CD4-positive, alpha-beta T cell (primary cell): ENCODE data around the gene ZFPM1. TPM values are rescaled to one million over a fixed set of nuclear protein-coding genes. Genes with fewer than 3 reads are reported as not detected.
A peak's percentile ranks its signal among the peaks of the same experiment; 100 is the strongest.

Source experiments
- ATAC-seq: fragments of 200-7000 bp; cut with Tn5 transposase; one replicate; pipeline ENCODE4 v1.10.0; 2022; ENCODE audit warnings: mild to moderate bottlenecking; ENCODE audit not compliant: poor library complexity
- CTCF ChIA-PET: fragments of 350-600 bp; sonication (Branson Sonifier 250); formaldehyde crosslinking; loops from one replicate; lab custom pipeline; 2021; ENCODE audit warnings: antibody characterized with exemption, inconsistent platforms; lab: Charles Lee
- POLR2A ChIA-PET: fragments of 350-600 bp; sonication (Branson Sonifier 250); formaldehyde crosslinking; loops from one replicate; lab custom pipeline; 2021; ENCODE audit warnings: antibody characterized with exemption, inconsistent platforms; lab: Charles Lee
- DNase-seq, 14 experiments: peaks; one replicate each; pipeline ENCODE4 v3.0.0-alpha.2; 2013 to 2020; ENCODE audit warnings: mixed read lengths in 2 of 14
- H3K27ac ChIP-seq, 2 donors: one replicate each; pipeline versions ENCODE4 v1.5.1 to v1.7.0; 2013; ENCODE audit warnings: low read length in 2 of 2, low read depth in 1 of 2, mild to moderate bottlenecking in 1 of 2
- H3K27me3 ChIP-seq, 2 experiments: 1 replicate in 1 of 2; 2 replicates in 1 of 2; pipeline versions ENCODE4 v1.6.1 to v1.7.0; 2013; ENCODE audit warnings: low read length in 2 of 2, control low read depth in 1 of 2, mild to moderate bottlenecking in 1 of 2, moderate library complexity in 1 of 2; ENCODE audit not compliant: insufficient read depth in 2 of 2, control insufficient read depth in 1 of 2
- H3K36me3 ChIP-seq: one replicate; pipeline ENCODE4 v1.6.1; 2013; ENCODE audit warnings: low read length, control low read depth; ENCODE audit not compliant: insufficient read depth
- H3K4me1 ChIP-seq: one replicate; pipeline ENCODE4 v1.6.1; 2013; ENCODE audit warnings: low read length, control low read depth; ENCODE audit not compliant: insufficient read depth
- H3K4me3 ChIP-seq: one replicate; pipeline ENCODE4 v1.5.1; 2013; ENCODE audit warnings: mild to moderate bottlenecking, low read length, moderate library complexity
- H3K9me3 ChIP-seq, 2 experiments: 1 replicate in 1 of 2; 2 replicates in 1 of 2; pipeline versions ENCODE4 v1.6.1 to v1.7.0; 2013; ENCODE audit warnings: low read length in 2 of 2, mild to moderate bottlenecking in 2 of 2, control low read depth in 1 of 2, moderate library complexity in 1 of 2; ENCODE audit not compliant: control insufficient read depth in 1 of 2, insufficient read depth in 1 of 2
- H3K27ac Mint-ChIP-seq: one replicate; pipeline ENCODE4 v1.8.0; 2020; ENCODE audit warnings: mixed read lengths
- H3K27me3 Mint-ChIP-seq: one replicate; pipeline ENCODE4 v1.8.0; 2021; ENCODE audit warnings: mixed read lengths
- H3K36me3 Mint-ChIP-seq: one replicate; pipeline ENCODE4 v1.8.0; 2021; ENCODE audit warnings: low read depth, mixed read lengths
- H3K4me1 Mint-ChIP-seq: one replicate; pipeline ENCODE4 v1.8.0; 2021; ENCODE audit warnings: low read depth, mixed read lengths
- H3K4me3 Mint-ChIP-seq: one replicate; pipeline ENCODE4 v1.8.0; 2020; ENCODE audit warnings: mild to moderate bottlenecking, mixed read lengths
- H3K9me3 Mint-ChIP-seq: one replicate; pipeline ENCODE4 v1.8.0; 2020; ENCODE audit warnings: mixed read lengths
- intact Hi-C, 2 experiments: fragments of 100-400 bp; cut with DNase I in 1 of 2; cut with micrococcal nuclease in 1 of 2; formaldehyde crosslinking; loops; one replicate each; pipeline versions ENCODE4 v1.15.1 to v1.9.0; 2023 to 2025; cut with DNase I, micrococcal nuclease
- total RNA-seq, 174 experiments: library from RNA in 2 of 174; stranded (reverse) in 2 of 174; gene quantifications; one replicate each; pipeline ENCODE4 v1.2.3 and lab custom pipeline; 2021 to 2026
- TF ChIP-seq, protein P1 (sequence below): fragments of 200-600 bp; IDR thresholded peaks from one replicate; pipeline ENCODE4 v1.8.0; 2022; ENCODE audit warnings: antibody characterized with exemption, mild to moderate bottlenecking

The ZFPM1 gene
- total RNA-seq, 2 experiments from 2014 or later = 22.8 to 24.2 TPM

DNA sequence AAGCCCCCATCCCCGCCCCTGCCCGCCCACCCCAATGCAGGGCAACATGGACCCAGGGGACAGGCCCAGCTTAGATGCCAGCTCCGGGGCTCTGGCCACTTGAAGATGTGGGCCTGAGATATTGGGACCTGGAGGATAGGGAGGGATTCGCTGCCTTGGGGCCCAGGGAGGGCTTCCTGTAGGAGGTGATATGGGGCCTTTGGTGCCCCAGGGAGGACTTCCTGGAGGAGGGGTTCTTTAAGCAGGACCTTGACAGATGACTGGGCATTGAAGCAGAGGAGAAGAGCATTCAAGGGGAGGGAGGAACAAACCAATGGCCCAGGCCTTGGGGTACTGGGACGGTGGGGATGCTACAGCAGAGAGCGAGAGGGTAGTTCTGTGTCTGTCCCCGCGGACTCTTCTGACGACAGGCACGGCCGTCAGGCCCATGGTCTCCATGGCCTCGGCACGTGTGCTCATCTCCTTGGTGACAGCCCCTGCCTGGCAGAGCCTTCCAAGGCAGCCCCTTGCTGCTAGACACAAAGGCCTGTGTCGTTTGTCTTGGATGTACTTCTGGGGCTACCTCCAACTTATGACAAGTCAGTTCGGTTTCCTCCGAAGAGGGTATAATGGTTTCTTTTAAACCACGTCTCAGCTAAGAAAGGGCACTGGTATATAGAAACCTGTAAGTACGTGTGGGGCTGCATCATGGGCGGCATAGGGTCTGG, 61.6 kb downstream of the ZFPM1 start:
- Histone ChIP-seq H3K27me3 (no peaks in the 10 kb centered on the region), H3K36me3 (peaks cover 10% of the 10 kb centered on the region), H3K4me3 (no peak overlapping the region), H3K4me1 (no peaks in the 10 kb centered on the region), H3K27ac (no peak overlapping the region), H3K9me3 (no peaks in the 10 kb centered on the region)
- Mint-ChIP-seq H3K36me3 (peaks cover 5% of the 10 kb centered on the region), H3K27ac (no peak overlapping the region), H3K4me1 (no peaks in the 10 kb centered on the region), H3K4me3 (no peak overlapping the region), H3K9me3 (no peaks in the 10 kb centered on the region), H3K27me3 (no peaks in the 10 kb centered on the region)
- ATAC-seq (no peak), DNase-seq (no peak)
- intact Hi-C loops = no loop called here
- ChIA-PET POLR2A (no interaction called here), CTCF (no interaction called here)
- TF ChIP-seq, protein P1, sequence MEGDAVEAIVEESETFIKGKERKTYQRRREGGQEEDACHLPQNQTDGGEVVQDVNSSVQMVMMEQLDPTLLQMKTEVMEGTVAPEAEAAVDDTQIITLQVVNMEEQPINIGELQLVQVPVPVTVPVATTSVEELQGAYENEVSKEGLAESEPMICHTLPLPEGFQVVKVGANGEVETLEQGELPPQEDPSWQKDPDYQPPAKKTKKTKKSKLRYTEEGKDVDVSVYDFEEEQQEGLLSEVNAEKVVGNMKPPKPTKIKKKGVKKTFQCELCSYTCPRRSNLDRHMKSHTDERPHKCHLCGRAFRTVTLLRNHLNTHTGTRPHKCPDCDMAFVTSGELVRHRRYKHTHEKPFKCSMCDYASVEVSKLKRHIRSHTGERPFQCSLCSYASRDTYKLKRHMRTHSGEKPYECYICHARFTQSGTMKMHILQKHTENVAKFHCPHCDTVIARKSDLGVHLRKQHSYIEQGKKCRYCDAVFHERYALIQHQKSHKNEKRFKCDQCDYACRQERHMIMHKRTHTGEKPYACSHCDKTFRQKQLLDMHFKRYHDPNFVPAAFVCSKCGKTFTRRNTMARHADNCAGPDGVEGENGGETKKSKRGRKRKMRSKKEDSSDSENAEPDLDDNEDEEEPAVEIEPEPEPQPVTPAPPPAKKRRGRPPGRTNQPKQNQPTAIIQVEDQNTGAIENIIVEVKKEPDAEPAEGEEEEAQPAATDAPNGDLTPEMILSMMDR = no peak

DNA sequence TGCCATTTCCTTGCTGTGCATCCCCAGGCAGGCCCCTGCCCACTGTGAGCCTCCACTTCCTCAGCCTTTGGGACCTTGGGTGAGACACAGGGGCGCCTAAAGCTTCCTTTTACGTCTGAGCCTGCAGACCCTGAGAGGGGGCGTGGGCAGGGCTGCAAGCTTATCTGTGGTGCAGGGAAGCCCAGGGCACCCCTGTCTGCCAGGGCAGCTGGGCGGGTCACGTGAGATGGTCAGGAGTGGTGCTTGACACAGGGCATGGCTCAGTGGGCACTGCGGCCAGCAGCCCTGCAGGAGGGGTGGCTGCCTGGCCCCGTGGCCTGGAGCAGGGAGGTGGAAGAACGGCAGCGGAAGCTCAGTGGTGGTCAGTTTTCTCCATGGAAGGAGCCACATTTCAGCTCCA, 62.3 kb downstream of the ZFPM1 start:
- Mint-ChIP-seq H3K4me1 (no peaks in the 10 kb centered on the region), H3K27ac (no peak overlapping the region), H3K9me3 (no peaks in the 10 kb centered on the region), H3K4me3 (no peak overlapping the region), H3K27me3 (no peaks in the 10 kb centered on the region), H3K36me3 (peaks cover 5% of the 10 kb centered on the region)
- peaks cover 10% of the 10 kb centered on the region for H3K36me3 ChIP-seq
- DNase-seq (no peak), ATAC-seq (no peak)
- TF ChIP-seq, protein P1 = no peak
- ChIA-PET POLR2A (no interaction called here), CTCF (no interaction called here)
- no peaks in the 10 kb centered on the region for H3K4me1 ChIP-seq
- H3K9me3 ChIP-seq = no peaks in the 10 kb centered on the region
- intact Hi-C loops = no loop called here
- no peaks in the 10 kb centered on the region for H3K27me3 ChIP-seq
- H3K4me3 ChIP-seq = no peak overlapping the region
- H3K27ac ChIP-seq = no peak overlapping the region

GRCh38 chr16:88515925-88516594, 63.0 kb downstream of the ZFPM1 start:
- H3K4me1 ChIP-seq = no peaks in the 10 kb centered on the region
- H3K9me3 ChIP-seq = no peaks in the 10 kb centered on the region
- Mint-ChIP-seq H3K27me3 (no peaks in the 10 kb centered on the region), H3K9me3 (no peaks in the 10 kb centered on the region), H3K36me3 (peaks cover 5% of the 10 kb centered on the region), H3K4me1 (no peaks in the 10 kb centered on the region), H3K27ac (peak overlapping the region; percentile 42), H3K4me3 (no peak overlapping the region)
- no peak overlapping the region for H3K27ac ChIP-seq
- no peaks in the 10 kb centered on the region for H3K27me3 ChIP-seq
- H3K36me3 ChIP-seq = peaks cover 10% of the 10 kb centered on the region
- TF ChIP-seq, protein P1 = no peak
- no peak overlapping the region for H3K4me3 ChIP-seq
- intact Hi-C loops = no loop called here
- CTCF ChIA-PET = no interaction called here
- DNase-seq (no peak), ATAC-seq (no peak)
- POLR2A ChIA-PET = no interaction called here
